Astrocyte of the cerebellum (primary cell): ENCODE measurements around the gene CELF4.
A peak's percentile ranks its signal among the peaks of the same experiment; 100 is the strongest.

Experiments used
- DNase-seq: peaks from one replicate; pipeline ENCODE4 v3.0.0-alpha.2; 2011; ENCODE audit warnings: low read depth
- H3K4me3 ChIP-seq: 2 replicates; pipeline ENCODE4 v1.5.1; 2011; ENCODE audit warnings: mild to moderate bottlenecking, low read depth, low read length, moderate library complexity
- in situ Hi-C: cut with HindIII; loops from 2 replicates; pipeline ENCODE4 v1.10.0; 2017; ENCODE audit warnings: low sequenced_read_pairs
- TF ChIP-seq, protein P1 (sequence below): IDR thresholded peaks from 2 replicates; pipeline ENCODE4 v1.5.1; 2012; ENCODE audit warnings: low read length, low read depth, moderate library complexity, mild to moderate bottlenecking; ENCODE audit errors: missing control alignments

Gene CELF4

DNA sequence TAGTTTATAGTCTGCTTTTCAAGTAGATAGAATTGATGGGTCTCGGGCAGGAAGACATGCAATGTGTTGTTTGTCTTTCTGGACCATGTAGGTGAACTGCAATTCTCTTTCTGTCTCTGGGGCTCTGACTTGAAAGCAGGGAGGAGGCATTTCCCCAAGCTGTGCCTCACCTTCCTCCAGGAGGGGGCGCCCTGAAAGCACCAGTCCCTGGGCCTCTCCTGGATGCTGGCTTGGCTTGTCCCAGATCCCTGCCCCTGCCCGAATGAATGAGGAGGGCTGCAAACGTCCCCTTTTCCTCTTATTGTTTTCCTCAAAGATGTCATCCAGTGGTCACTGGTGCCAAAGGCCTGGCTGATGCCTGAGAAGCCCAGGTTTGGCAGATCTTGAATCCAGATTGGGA, 270.6 kb downstream of the CELF4 start:
- no peak overlapping the region for H3K4me3 ChIP-seq
- TF ChIP-seq, protein P1, sequence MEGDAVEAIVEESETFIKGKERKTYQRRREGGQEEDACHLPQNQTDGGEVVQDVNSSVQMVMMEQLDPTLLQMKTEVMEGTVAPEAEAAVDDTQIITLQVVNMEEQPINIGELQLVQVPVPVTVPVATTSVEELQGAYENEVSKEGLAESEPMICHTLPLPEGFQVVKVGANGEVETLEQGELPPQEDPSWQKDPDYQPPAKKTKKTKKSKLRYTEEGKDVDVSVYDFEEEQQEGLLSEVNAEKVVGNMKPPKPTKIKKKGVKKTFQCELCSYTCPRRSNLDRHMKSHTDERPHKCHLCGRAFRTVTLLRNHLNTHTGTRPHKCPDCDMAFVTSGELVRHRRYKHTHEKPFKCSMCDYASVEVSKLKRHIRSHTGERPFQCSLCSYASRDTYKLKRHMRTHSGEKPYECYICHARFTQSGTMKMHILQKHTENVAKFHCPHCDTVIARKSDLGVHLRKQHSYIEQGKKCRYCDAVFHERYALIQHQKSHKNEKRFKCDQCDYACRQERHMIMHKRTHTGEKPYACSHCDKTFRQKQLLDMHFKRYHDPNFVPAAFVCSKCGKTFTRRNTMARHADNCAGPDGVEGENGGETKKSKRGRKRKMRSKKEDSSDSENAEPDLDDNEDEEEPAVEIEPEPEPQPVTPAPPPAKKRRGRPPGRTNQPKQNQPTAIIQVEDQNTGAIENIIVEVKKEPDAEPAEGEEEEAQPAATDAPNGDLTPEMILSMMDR = peak; percentile 22
- no peak for DNase-seq
- in situ Hi-C loops = no loop called here

- in situ Hi-C loops = no loop called here
- no peak overlapping the region for H3K4me3 ChIP-seq
- TF ChIP-seq, protein P1 = no peak
- DNase-seq = no peak
Observed at GRCh38 chr18:37293359-37293758, 272.2 kb downstream of the CELF4 start.

- in situ Hi-C loops = no loop called here
- TF ChIP-seq, protein P1 = no peak
- DNase-seq = no peak
- no peak overlapping the region for H3K4me3 ChIP-seq
Observed at GRCh38 chr18:37289423-37289822, 276.2 kb downstream of the CELF4 start.

- in situ Hi-C loops = no loop called here
- TF ChIP-seq, protein P1 = no peak
Observed at GRCh38 chr18:37287601-37288000, 278.0 kb downstream of the CELF4 start.

DNA sequence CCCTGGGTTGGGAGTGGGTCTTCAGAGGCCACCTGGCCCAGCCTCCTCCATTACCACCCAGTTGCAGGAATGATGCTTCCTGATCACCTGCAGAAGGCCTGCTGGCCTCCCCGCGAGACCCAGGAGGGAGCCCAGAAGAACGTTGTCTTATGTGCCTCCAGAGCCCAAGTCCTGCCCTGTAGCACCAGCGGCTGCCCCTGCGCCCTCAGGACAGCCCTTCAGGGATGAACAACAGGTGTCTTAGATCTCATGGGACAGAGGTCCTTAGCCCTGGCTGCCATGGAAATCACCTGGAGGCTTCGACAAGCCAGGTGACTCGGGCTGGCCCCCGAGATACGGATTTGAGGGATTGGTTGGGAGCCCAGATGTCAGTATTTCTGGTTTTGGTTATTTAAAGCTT, 278.8 kb downstream of the CELF4 start:
- TF ChIP-seq, protein P1 = no peak
- H3K4me3 ChIP-seq = no peak overlapping the region

More at GRCh38 chr18:37287601-37288000, 278.0 kb downstream of the CELF4 start:
- no peak for DNase-seq
- no peak overlapping the region for H3K4me3 ChIP-seq

DNA sequence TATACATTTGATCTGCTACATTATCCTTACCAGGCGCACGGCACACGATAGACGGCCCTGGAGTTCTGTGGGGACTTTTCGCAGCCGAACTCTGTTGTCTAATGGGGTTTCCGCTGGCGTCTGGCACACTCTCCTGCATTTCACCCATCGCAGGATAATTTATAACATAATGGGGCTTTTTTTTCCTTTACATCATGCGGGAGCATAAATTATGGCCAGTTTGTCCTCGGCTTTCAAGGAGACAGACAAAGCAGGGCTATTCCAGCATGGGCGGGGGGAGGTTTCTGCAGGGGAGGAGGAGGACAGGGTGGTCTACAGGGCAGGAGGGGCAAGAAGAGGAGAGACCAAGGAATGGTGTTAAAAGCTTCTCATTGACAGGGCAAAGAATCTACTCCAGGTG, 279.8 kb downstream of the CELF4 start:
- in situ Hi-C loops = no loop called here
- TF ChIP-seq, protein P1 = no peak
- H3K4me3 ChIP-seq = no peak overlapping the region
- no peak for DNase-seq

More for the DNA sequence above, 278.8 kb downstream of the CELF4 start:
- DNase-seq = no peak
- in situ Hi-C loops = no loop called here

GRCh38 chr18:37284260-37284659, 281.3 kb downstream of the CELF4 start:
- DNase-seq = no peak
- TF ChIP-seq, protein P1 = no peak
- H3K4me3 ChIP-seq = no peak overlapping the region
- in situ Hi-C loops = no loop called here
